Ovary (tissue), 9 donors: Measurements from ENCODE around the gene TSPEAR. TPM values are rescaled to one million over a fixed set of nuclear protein-coding genes. Genes with fewer than 3 reads are reported as not detected.
"Not testable (repeated sequence)": the region's sequence is repeated elsewhere in the genome, so short reads cannot be mapped to it uniquely, and the experiment has no call there.

Source experiments
- DNase-seq, 5 donors: peaks; one replicate each; pipeline ENCODE4 v3.0.0-alpha.2; 2019 to 2020
- H3K27ac ChIP-seq, 2 donors: fragments of 200-600 bp; one replicate each; pipeline versions ENCODE4 v1.5.1 to v1.8.0; 2019 to 2022
- H3K27me3 ChIP-seq: fragments of 200-600 bp; one replicate; pipeline ENCODE4 v1.8.0; 2022
- H3K36me3 ChIP-seq: fragments of 200-600 bp; sonication (generic); one replicate; pipeline ENCODE4 v1.5.1; 2019
- H3K4me1 ChIP-seq: one replicate; pipeline ENCODE4 v1.8.1; 2013; ENCODE audit warnings: mild to moderate bottlenecking, moderate library complexity; ENCODE audit not compliant: insufficient read depth
- H3K4me3 ChIP-seq: fragments of 200-600 bp; sonication (generic); one replicate; pipeline ENCODE4 v1.5.1; 2017
- H3K9me3 ChIP-seq, 2 donors: fragments of 200-600 bp in 1 of 2; sonication (generic) in 1 of 2; one replicate each; pipeline versions ENCODE4 v1.5.1 to v1.8.1; 2013 to 2019; ENCODE audit warnings: mild to moderate bottlenecking in 1 of 2, moderate library complexity in 1 of 2
- EP300 ChIP-seq: sonication (generic); formaldehyde crosslinking; IDR thresholded peaks from one replicate; pipeline ENCODE4 v1.6.1; 2017; ENCODE audit warnings: antibody characterized with exemption
- POLR2A ChIP-seq: fragments of 450-650 bp; IDR thresholded peaks from one replicate; pipeline ENCODE4 v1.6.1; 2017; ENCODE audit warnings: antibody characterized with exemption, mild to moderate bottlenecking, moderate library complexity
- WGBS, 3 donors: extraction: QIAGEN DNeasy Blood & Tissue Kit in 1 of 3; methylation state at CpG; one replicate each; pipeline versions ENCODE4 v1.1.5 to v1.1.7; 2013 to 2017; 5-methylcytosine and 5-hydroxymethylcytosine counted together
- intact Hi-C, 4 donors: fragments of 100-400 bp; cut with DNase I; formaldehyde crosslinking; loops; one replicate each; pipeline versions ENCODE4 v1.11.0 to v1.15.1; 2022 to 2023
- polyA plus RNA-seq, 2 donors: library from polyadenylated mRNA; stranded (reverse); fragments of 200-250 nt in 1 of 2; fragments of 350-450 nt in 1 of 2; fragmentation: Illumina TruSeq in 1 of 2; extraction: RNeasy Lipid Tissue Mini Kit (QIAGEN cat#74804) in 1 of 2; gene quantifications; one replicate each; pipeline ENCODE4 v1.2.3, GENCODE V29; 2013 to 2014
- total RNA-seq, 7 donors: library from RNA; depleted of rRNA in 2 of 7; stranded (reverse); fragments of >200 nt in 2 of 7; fragmentation: NEBNext Ultra II Directional in 3 of 7; extraction: Animal tissue kit (Norgen Biotek cat#: 25700) in 3 of 7; gene quantifications; one replicate each; pipeline versions ENCODE4 v1.1.0 to v1.2.4, GENCODE V29; 2016 to 2023
- TF ChIP-seq, protein P1 (sequence below), 3 donors: fragments of 450-650 bp in 2 of 3; fragments of 200-600 bp in 1 of 3; IDR thresholded peaks; one replicate each; pipeline versions ENCODE4 v1.5.1 to v1.8.0; 2016 to 2022; ENCODE audit warnings: antibody characterized with exemption in 3 of 3, mild to moderate bottlenecking in 1 of 3
- donor health status: DM: no; HTN: no; CAD: no; lungs with moderate emphysema.
- donor health status: DM: no; HTN: no; CAD: no.
- donor health status: Bipolar disorder and iron deficiency.
- donor health status: DM: yes; HTN: yes; CAD: no.
- donor health status: DM: no; HTN: no; CAD: no.
- donor health status: DM: yes; HTN: yes; CAD: no.

Gene TSPEAR
- total and polyA plus RNA-seq, 9 donors = 0.07 to 0.27 (median 0.11) TPM; not detected in 4

DNA sequence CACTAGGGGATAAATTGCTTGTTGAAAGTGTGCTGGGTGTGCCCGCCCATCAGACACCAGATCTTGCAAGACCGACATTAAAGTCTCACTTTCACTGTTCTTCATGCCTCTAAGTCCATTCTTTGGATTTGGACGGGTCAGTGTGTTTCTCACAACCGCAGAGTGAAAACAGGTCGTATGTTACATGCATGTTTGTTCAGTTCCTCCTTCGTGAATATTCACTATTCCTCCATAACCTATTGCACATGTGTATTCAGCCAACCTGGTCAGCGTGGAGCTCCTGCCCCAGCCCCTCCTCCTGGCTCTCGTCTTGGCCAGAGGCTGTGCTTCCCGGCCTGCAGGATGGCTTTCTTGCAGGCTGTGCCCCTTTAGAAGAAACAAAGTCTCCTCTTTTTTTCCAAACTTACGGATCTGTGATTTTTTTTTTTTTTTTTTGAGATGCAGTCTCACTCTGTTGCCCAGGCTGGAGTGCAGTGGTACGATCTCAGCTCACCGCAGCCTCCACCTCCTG is 116.9 kb downstream of the TSPEAR start:
- DNase-seq = no peak
- Histone ChIP-seq H3K4me1 (no peaks in the 10 kb centered on the region), H3K36me3 (no peaks in the 10 kb centered on the region), H3K27me3 (no peaks in the 10 kb centered on the region), H3K27ac (no peak overlapping the region), H3K4me3 (no peak overlapping the region), H3K9me3 (no peaks in the 10 kb centered on the region)
- WGBS, 3 donors = 68 to 75% (median 71%) methylated on average over 12 of the region's 12 CpGs
- intact Hi-C loops = no loop called here
- no peak for TF ChIP-seq POLR2A
- TF ChIP-seq, protein P1, sequence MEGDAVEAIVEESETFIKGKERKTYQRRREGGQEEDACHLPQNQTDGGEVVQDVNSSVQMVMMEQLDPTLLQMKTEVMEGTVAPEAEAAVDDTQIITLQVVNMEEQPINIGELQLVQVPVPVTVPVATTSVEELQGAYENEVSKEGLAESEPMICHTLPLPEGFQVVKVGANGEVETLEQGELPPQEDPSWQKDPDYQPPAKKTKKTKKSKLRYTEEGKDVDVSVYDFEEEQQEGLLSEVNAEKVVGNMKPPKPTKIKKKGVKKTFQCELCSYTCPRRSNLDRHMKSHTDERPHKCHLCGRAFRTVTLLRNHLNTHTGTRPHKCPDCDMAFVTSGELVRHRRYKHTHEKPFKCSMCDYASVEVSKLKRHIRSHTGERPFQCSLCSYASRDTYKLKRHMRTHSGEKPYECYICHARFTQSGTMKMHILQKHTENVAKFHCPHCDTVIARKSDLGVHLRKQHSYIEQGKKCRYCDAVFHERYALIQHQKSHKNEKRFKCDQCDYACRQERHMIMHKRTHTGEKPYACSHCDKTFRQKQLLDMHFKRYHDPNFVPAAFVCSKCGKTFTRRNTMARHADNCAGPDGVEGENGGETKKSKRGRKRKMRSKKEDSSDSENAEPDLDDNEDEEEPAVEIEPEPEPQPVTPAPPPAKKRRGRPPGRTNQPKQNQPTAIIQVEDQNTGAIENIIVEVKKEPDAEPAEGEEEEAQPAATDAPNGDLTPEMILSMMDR (IDR thresholded peaks at IDR 0.05) = no peak
- TF ChIP-seq EP300 = no peak

DNA sequence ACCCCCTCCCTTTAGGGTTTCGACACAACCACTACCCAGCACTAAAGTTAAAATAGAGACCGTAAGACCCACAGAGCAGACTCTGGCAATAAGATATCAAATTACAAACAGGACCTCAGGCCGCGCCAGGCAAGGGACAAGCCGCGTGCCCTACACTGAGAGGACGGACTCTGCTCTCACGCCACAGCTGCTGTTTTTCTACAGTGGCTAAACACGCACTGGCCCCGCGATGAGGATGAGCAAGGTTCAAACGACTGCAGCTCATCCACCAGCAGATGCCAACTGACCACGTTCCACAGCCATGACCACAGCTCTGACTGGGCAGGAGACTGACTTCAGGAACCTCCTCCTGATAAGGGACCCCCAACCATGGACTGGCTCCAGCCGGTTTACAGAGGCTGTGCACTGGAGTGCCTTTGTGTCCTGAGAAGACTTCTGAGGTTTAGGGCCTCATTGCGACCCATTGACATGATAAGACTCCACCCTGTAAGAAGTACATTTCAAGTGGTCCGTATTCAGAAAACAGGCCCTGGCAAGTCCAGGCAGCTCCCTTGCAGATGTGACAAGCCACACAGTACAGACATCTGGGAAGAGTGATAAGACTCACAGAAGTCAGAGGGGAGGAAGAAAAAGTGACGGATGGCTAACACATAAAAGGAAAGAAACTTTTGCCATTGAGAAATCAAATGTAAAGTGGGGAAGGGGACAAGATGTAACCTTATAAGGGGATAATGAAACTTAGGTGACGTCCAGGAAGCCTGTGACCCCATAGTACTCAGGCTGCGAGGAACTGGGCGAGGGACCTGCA is 117.6 kb downstream of the TSPEAR start:
- TF ChIP-seq EP300 (no peak), POLR2A (no peak)
- TF ChIP-seq, protein P1 (IDR thresholded peaks at IDR 0.05) = no peak
- 30 to 39% (median 38%) methylated on average over 20 of the region's 20 CpGs for WGBS, 3 donors
- H3K4me3 ChIP-seq = no peak overlapping the region
- intact Hi-C loops = no loop called here
- no peaks in the 10 kb centered on the region for H3K4me1 ChIP-seq
- no peak for DNase-seq
- H3K36me3 ChIP-seq = no peaks in the 10 kb centered on the region
- H3K9me3 ChIP-seq = no peaks in the 10 kb centered on the region
- H3K27me3 ChIP-seq = no peaks in the 10 kb centered on the region
- no peak overlapping the region for H3K27ac ChIP-seq

DNA sequence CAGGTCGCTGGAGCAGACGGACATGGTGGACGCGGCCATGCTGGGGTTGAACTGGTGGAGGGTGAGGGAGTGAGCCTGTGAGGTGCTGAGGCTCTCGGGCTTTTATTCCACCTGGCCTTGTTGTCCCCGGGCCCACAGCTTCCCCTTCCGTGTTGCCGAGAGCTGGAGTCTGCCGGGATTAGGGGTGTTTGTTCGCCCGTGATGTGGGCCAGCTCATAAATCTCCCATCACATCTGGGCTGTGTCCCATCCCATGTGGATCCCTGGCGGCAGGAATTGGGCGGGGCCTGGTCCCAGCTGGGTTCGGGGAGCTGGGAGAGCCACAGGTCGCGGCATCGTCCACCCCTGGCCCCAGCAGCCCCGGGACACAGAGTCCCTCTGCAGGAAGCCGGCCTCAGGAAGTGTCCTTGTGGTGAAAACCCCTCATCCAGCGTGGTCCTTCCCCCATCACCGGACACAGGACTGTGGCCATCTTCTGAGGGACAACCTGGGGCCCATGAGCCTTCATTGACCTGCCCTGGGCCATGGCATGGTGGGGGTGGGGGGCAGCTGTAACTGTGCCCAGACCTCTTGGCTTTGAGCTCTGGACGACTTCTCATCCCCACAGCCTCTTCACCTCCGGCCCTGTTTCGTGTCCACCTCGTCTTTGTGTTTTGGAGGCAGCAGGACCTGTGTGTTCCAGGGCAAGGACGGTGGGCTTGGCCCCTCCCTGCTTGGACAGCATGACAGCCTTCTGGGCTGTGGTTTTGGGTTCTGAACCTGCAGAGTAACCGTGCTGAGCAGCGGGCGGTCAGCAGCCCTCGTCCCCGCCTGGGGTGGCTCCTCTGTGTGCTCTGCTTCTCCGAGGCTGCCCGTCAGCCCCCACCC is 118.7 kb downstream of the TSPEAR start, which contains the start of gene KRTAP10-6:
KRTAP10-6 (minus strand) TSS at position 60 of the 866 bp plus-strand sequence; CDS start at position 39, 21 bp downstream.
- no peaks in the 10 kb centered on the region for H3K36me3 ChIP-seq
- no peak within 1 kb of the TSS for H3K27ac ChIP-seq
- 44 to 60% (median 50%) methylated on average over 33 of the region's 33 CpGs for WGBS, 3 donors
- no peak for DNase-seq
- no peaks in the 10 kb centered on the region for H3K27me3 ChIP-seq
- H3K4me3 ChIP-seq = no peak within 1 kb of the TSS
- H3K9me3 ChIP-seq = no peaks in the 10 kb centered on the region
- H3K4me1 ChIP-seq = no peaks in the 10 kb centered on the region
- intact Hi-C loops = no loop called here
- TF ChIP-seq, protein P1 (IDR thresholded peaks at IDR 0.05) = no peak
- TF ChIP-seq POLR2A = no peak
- no peak for TF ChIP-seq EP300

DNA sequence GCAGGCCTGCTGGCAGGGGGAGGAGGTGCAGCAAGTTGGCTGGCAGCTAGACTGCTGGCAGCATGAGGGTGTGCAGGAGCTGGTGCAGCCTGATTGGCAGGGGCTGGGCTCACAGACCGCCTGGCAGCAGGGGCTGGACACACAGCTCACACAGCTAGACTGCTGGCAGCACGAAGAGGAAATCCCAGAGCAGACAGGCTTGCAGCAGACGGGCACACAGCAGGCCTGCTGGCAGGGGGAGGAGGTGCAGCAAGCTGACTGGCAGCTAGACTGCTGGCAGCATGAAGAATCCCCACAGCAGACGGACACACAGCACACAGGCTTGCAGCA is 119.6 kb downstream of the TSPEAR start:
- not testable (repeated sequence) for H3K27ac ChIP-seq, H3K4me3 ChIP-seq, H3K27me3 ChIP-seq, DNase-seq, H3K9me3 ChIP-seq, H3K36me3 ChIP-seq, H3K4me1 ChIP-seq
- WGBS, 3 donors = 36 to 63% (median 44%) methylated on average over 3 to 4 of the region's 4 CpGs
- intact Hi-C loops = loop anchor here in 1 of 4 donors (2.0 kb wide), 1 partner anchor 47 kb away; no protein-coding TSS in a partner anchor

DNA sequence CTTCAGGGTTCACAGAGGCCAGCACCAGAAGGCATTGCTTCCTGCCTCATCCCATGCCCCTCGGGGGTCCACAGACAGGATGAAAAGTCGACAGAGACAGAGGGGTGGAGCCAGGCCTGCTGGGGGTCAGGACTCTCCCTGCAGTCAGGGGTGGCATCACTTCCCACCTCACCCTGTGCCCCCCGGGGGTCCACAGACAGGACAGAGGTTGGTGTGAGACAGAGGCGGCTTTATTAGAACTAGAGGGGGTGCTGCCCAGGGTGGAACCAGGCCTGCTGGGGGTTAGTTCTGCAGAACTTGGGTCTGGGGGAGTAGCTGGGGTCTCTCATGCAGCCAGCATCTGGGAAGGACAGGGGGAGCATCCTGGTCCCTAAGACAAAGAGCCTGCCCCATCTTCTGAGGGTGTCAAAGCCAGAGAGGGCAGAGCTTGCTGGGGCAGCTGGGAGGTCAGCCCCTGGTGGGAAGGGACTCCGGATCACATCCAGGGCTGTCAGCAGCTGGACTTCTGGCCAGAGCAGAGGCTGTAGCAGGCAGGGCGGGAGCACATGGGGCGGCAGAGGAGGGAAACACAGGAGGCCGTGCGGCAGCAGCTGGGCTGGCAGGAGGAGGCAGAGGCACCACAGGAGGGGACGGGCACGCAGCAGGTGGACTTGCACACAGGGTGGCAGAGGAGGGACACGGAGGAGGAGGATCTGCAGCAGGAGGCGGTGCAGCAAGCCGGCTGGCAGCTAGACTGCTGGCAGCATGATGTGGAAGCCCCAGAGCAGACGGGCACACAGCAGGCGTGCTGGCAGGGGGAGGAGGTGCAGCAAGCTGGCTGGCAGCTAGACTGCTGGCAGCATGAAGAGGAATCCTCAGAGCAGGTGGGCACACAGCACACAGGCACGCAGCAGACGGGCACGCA is 120.2 kb downstream of the TSPEAR start:
- 42 to 59% (median 56%) methylated on average over 11 to 18 of the region's 19 CpGs for WGBS, 3 donors
- not testable (repeated sequence) for H3K27ac ChIP-seq, H3K27me3 ChIP-seq, H3K9me3 ChIP-seq, H3K4me1 ChIP-seq, DNase-seq, H3K4me3 ChIP-seq, H3K36me3 ChIP-seq
- intact Hi-C loops = loop anchor here in 1 of 4 donors (2.0 kb wide), 1 partner anchor 48 kb away; no protein-coding TSS in a partner anchor
